HCT116 (cell line): ENCODE measurements around the gene NDC1. TPM values are rescaled to one million over a fixed set of nuclear protein-coding genes. Genes with fewer than 3 reads are reported as not detected.

Experiments used
- ATAC-seq: fragments of 200-7000 bp; cut with Tn5 transposase; 2 replicates; pipeline ENCODE4 v1.9.1; 2020; ENCODE audit warnings: mild to moderate bottlenecking, moderate library complexity
- BruUV-seq: library from RNA; stranded (reverse); fragments of 400-500 nt; replicated peaks from 2 replicates; lab custom pipeline; 2021; lab: Mats Ljungman, UMichigan
- CTCF ChIA-PET: fragments of 300-600 bp; sonication (Branson Sonifier 250); formaldehyde crosslinking; loops from one replicate; lab custom pipeline; 2021; ENCODE audit warnings: antibody characterized with exemption; lab: Charles Lee
- POLR2A ChIA-PET: fragments of 300-600, 350-600 bp; sonication (Branson Sonifier 250); formaldehyde crosslinking; loops from one replicate; lab custom pipeline; 2021; ENCODE audit warnings: antibody characterized with exemption; lab: Charles Lee
- RAD21 ChIA-PET, 2 experiments: fragments of 300-600 bp; sonication (Branson Sonifier 250); formaldehyde crosslinking; loops; one replicate each; lab custom pipeline; 2023; ENCODE audit warnings: low total read pairs in 2 of 2; ENCODE audit not compliant: uncharacterized antibody in 2 of 2, unreplicated experiment in 2 of 2, low non-redundant PET in 1 of 2; lab: Charles Lee
- DNase-seq: peaks from one replicate; pipeline ENCODE4 v3.0.0-alpha.2; 2010; ENCODE audit warnings: low read depth, low spot score
- H2AFZ ChIP-seq: fragments of 200-600 bp; shearing (Covaris generic), sonication (generic); 2 replicates; pipeline ENCODE4 v1.6.1; 2017; ENCODE audit warnings: low read depth, mixed run types, mixed read lengths, antibody characterized with exemption, low read length; ENCODE audit not compliant: poor library complexity, severe bottlenecking
- H3K27ac ChIP-seq: 2 replicates; pipeline ENCODE4 v1.5.1; 2012; ENCODE audit warnings: low read depth, low read length
- H3K27me3 ChIP-seq: fragments of 200-600 bp; sonication (generic); 2 replicates; pipeline ENCODE4 v1.6.1; 2016; ENCODE audit warnings: mixed run types, low read length, mixed read lengths; ENCODE audit not compliant: insufficient read depth
- H3K36me3 ChIP-seq, 2 experiments: fragments of 200-500 bp in 1 of 2; fragments of 200-600 bp in 1 of 2; sonication (Bioruptor generic) in 1 of 2; sonication (generic) in 1 of 2; 2 replicates each; pipeline versions ENCODE4 v1.5.1 to v1.6.1; 2014 to 2016; ENCODE audit warnings: low read length in 2 of 2, inconsistent platforms in 1 of 2, mixed read lengths in 1 of 2, mixed run types in 1 of 2; ENCODE audit not compliant: insufficient read depth in 2 of 2, control insufficient read depth in 1 of 2
- H3K4me1 ChIP-seq, 2 experiments: fragments of 200-600 bp in 1 of 2; sonication (generic) in 1 of 2; 2 replicates each; pipeline versions ENCODE4 v1.5.1 to v1.6.1; 2012 to 2017; ENCODE audit warnings: low read length in 2 of 2, inconsistent platforms in 1 of 2, mild to moderate bottlenecking in 1 of 2, mixed read lengths in 1 of 2, mixed run types in 1 of 2, moderate library complexity in 1 of 2; ENCODE audit not compliant: insufficient read depth in 2 of 2, control insufficient read depth in 1 of 2
- H3K4me2 ChIP-seq: fragments of 200-600 bp; sonication (generic); 2 replicates; pipeline ENCODE4 v1.6.1; 2017; ENCODE audit warnings: mixed run types, low read length, mixed read lengths
- H3K4me3 ChIP-seq, 2 experiments: fragments of 200-600 bp in 1 of 2; sonication (generic) in 1 of 2; replicated peaks in 1 of 2; 2 replicates each; pipeline ENCODE4 v1.5.1; 2011 to 2016; ENCODE audit warnings: low read length in 2 of 2, control low read depth in 1 of 2, low read depth in 1 of 2, mild to moderate bottlenecking in 1 of 2, mixed read lengths in 1 of 2, mixed run types in 1 of 2
- H3K79me2 ChIP-seq: fragments of 200-600 bp; sonication (generic); 2 replicates; pipeline ENCODE4 v1.6.1; 2017; ENCODE audit warnings: mild to moderate bottlenecking, mixed run types, low read length, moderate library complexity, mixed read lengths; ENCODE audit not compliant: insufficient read depth
- H3K9ac ChIP-seq: fragments of 200-600 bp; sonication (generic); 2 replicates; pipeline ENCODE4 v1.6.1; 2016; ENCODE audit warnings: low read length, mixed read lengths
- H3K9me2 ChIP-seq: fragments of 200-600 bp; sonication (generic), shearing (Covaris generic); 2 replicates; pipeline ENCODE4 v1.6.1; 2017; ENCODE audit warnings: mixed run types, mild to moderate bottlenecking, moderate library complexity; ENCODE audit not compliant: insufficient read depth
- H3K9me3 ChIP-seq, 2 experiments: fragments of 200-500 bp in 1 of 2; fragments of 200-600 bp in 1 of 2; sonication (Bioruptor generic) in 1 of 2; sonication (generic) in 1 of 2; 2 replicates each; pipeline ENCODE4 v1.6.1; 2014 to 2017; ENCODE audit warnings: low read length in 2 of 2, mixed read lengths in 2 of 2, inconsistent platforms in 1 of 2, low read depth in 1 of 2, mild to moderate bottlenecking in 1 of 2, mixed run types in 1 of 2, moderate library complexity in 1 of 2; ENCODE audit not compliant: control insufficient read depth in 1 of 2, insufficient read depth in 1 of 2
- H4K20me1 ChIP-seq: fragments of 200-600 bp; sonication (generic), shearing (Covaris generic); 2 replicates; pipeline ENCODE4 v1.6.1; 2017; ENCODE audit warnings: mixed run types, mild to moderate bottlenecking, moderate library complexity; ENCODE audit not compliant: insufficient read depth
- CBX3 ChIP-seq: IDR thresholded peaks from 2 replicates; pipeline ENCODE4 v1.6.1; 2012; ENCODE audit warnings: low read depth
- CEBPB ChIP-seq: IDR thresholded peaks from 2 replicates; pipeline ENCODE4 v1.6.1; 2012; ENCODE audit warnings: low read depth
- ELF1 ChIP-seq: IDR thresholded peaks from 2 replicates; pipeline ENCODE4 v1.6.1; 2012; ENCODE audit warnings: low read depth, borderline replicate concordance
- EZH2 ChIP-seq: fragments of 200-600 bp; sonication (generic); IDR thresholded peaks from 2 replicates; pipeline ENCODE4 v1.6.1; 2017; ENCODE audit warnings: antibody characterized with exemption, mixed run types
- FOSL1 ChIP-seq: IDR thresholded peaks from 2 replicates; pipeline ENCODE4 v1.6.1; 2012; ENCODE audit warnings: low read depth
- RAD21 ChIP-seq: IDR thresholded peaks from 2 replicates; pipeline ENCODE4 v1.6.1; 2012; ENCODE audit warnings: low read depth, mild to moderate bottlenecking
- SP1 ChIP-seq: IDR thresholded peaks from 2 replicates; pipeline ENCODE4 v1.6.1; 2012; ENCODE audit warnings: low read depth
- TCF7L2 ChIP-seq: IDR thresholded peaks from 2 replicates; pipeline ENCODE4 v1.7.0; 2011; ENCODE audit warnings: borderline replicate concordance, inconsistent platforms; ENCODE audit not compliant: insufficient read depth, insufficient read length; ENCODE audit errors: extremely low read depth
- ZFX ChIP-seq: fragments of 450-650 bp; IDR thresholded peaks from 2 replicates; pipeline ENCODE4 v1.6.1; 2017
- intact Hi-C: fragments of 100-400 bp; cut with micrococcal nuclease; formaldehyde crosslinking; loops from 2 replicates; pipeline ENCODE4 v1.10.0; 2022
- total RNA-seq: library from RNA; stranded (reverse); gene quantifications from one replicate; pipeline ENCODE4 v1.2.1, GENCODE V29; 2021; ENCODE audit not compliant: unreplicated experiment
- TF ChIP-seq, protein P1 (sequence below), 3 experiments: fragments of 200-600 bp in 1 of 3; sonication (generic) in 1 of 3; IDR thresholded peaks in 2 of 3; conservative IDR thresholded peaks in 1 of 3; 2 replicates each; pipeline ENCODE4 v1.5.1; 2012 to 2017; ENCODE audit warnings: low read depth in 2 of 3, low read length in 2 of 3, antibody characterized with exemption in 1 of 3, borderline replicate concordance in 1 of 3, control low read depth in 1 of 3, mild to moderate bottlenecking in 1 of 3, mixed read lengths in 1 of 3, mixed run types in 1 of 3, moderate library complexity in 1 of 3; ENCODE audit not compliant: insufficient read depth in 1 of 3
- TF ChIP-seq, protein P2 (sequence below): IDR thresholded peaks from 2 replicates; pipeline ENCODE4 v1.6.1; 2011; ENCODE audit warnings: mild to moderate bottlenecking, low read length, moderate library complexity; ENCODE audit not compliant: insufficient replicate concordance; ENCODE audit errors: extremely low read depth
- TF ChIP-seq, protein P3 (sequence below): IDR thresholded peaks from 2 replicates; pipeline ENCODE4 v1.6.1; 2012

The NDC1 gene
- total RNA-seq, 1 experiment from 2014 or later, result 54.7 TPM

DNA sequence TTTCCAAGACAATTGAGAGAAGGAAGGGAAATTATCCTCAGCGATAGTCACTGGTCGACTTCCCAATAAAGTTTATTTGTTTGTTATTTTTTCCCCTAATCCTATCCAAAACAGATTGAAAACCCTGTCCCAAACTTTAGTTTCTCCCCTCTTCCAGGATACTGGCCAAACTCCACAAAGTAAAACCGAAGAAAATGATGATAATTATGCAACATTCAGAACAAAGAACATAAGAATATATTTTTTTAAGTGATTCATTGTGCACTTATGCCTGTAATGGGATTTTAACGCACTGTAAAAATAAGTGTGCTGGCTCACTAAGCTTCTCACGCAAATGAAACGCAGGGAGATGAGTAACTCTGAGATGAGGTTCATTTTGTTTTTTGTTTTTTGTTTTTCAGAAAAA lies 105.2 kb downstream of the NDC1 start:
- Histone ChIP-seq H3K9me2 (no peaks in the 10 kb centered on the region), H3K4me3 (no peak overlapping the region), H3K9me3 (no peaks in the 10 kb centered on the region), H3K4me2 (no peak overlapping the region), H3K36me3 (no peaks in the 10 kb centered on the region), H3K9ac (no peak overlapping the region), H2AFZ (no peak overlapping the region), H3K27ac (no peak overlapping the region), H4K20me1 (no peaks in the 10 kb centered on the region), H3K27me3 (no peaks in the 10 kb centered on the region; the same call in 1 of the 2 replicates), H3K79me2 (no peaks in the 10 kb centered on the region), H3K4me1 (no peaks in the 10 kb centered on the region)
- TF ChIP-seq FOSL1 (no peak), EZH2 (no peak), CBX3 (no peak), RAD21 (no peak), ZFX (no peak), ELF1 (no peak), SP1 (no peak), TCF7L2 (no peak), CEBPB (no peak)
- TF ChIP-seq, protein P1, sequence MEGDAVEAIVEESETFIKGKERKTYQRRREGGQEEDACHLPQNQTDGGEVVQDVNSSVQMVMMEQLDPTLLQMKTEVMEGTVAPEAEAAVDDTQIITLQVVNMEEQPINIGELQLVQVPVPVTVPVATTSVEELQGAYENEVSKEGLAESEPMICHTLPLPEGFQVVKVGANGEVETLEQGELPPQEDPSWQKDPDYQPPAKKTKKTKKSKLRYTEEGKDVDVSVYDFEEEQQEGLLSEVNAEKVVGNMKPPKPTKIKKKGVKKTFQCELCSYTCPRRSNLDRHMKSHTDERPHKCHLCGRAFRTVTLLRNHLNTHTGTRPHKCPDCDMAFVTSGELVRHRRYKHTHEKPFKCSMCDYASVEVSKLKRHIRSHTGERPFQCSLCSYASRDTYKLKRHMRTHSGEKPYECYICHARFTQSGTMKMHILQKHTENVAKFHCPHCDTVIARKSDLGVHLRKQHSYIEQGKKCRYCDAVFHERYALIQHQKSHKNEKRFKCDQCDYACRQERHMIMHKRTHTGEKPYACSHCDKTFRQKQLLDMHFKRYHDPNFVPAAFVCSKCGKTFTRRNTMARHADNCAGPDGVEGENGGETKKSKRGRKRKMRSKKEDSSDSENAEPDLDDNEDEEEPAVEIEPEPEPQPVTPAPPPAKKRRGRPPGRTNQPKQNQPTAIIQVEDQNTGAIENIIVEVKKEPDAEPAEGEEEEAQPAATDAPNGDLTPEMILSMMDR (IDR thresholded peaks at IDR 0.05 in 2 of 3, conservative IDR thresholded peaks at IDR 0.05 in 1 of 3; ENCODE audit: borderline replicate concordance in 1 of 3, insufficient read depth in 1 of 3, low read depth in 2 of 3, low read length in 2 of 3), result no peak
- TF ChIP-seq, protein P2, sequence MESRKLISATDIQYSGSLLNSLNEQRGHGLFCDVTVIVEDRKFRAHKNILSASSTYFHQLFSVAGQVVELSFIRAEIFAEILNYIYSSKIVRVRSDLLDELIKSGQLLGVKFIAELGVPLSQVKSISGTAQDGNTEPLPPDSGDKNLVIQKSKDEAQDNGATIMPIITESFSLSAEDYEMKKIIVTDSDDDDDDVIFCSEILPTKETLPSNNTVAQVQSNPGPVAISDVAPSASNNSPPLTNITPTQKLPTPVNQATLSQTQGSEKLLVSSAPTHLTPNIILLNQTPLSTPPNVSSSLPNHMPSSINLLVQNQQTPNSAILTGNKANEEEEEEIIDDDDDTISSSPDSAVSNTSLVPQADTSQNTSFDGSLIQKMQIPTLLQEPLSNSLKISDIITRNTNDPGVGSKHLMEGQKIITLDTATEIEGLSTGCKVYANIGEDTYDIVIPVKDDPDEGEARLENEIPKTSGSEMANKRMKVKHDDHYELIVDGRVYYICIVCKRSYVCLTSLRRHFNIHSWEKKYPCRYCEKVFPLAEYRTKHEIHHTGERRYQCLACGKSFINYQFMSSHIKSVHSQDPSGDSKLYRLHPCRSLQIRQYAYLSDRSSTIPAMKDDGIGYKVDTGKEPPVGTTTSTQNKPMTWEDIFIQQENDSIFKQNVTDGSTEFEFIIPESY, result no peak
- TF ChIP-seq, protein P3, sequence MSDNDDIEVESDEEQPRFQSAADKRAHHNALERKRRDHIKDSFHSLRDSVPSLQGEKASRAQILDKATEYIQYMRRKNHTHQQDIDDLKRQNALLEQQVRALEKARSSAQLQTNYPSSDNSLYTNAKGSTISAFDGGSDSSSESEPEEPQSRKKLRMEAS, result no peak
- RAD21 ChIA-PET, result no interaction called here
- no peak for ATAC-seq
- DNase-seq, result no peak
- no TSS peak for BruUV-seq
- intact Hi-C loops, result no loop called here
- POLR2A ChIA-PET, result no interaction called here
- CTCF ChIA-PET, result no interaction called here
